Lower lobe of right lung (tissue), 2 donors: ENCODE results near the gene GNB1L. TPM values are rescaled to one million over a fixed set of nuclear protein-coding genes. Genes with fewer than 3 reads are reported as not detected.

Experiments
- ATAC-seq, 2 donors: fragments of 200-7000 bp; cut with Tn5 transposase; one replicate each; pipeline ENCODE4 v1.9.1; 2020 to 2022; ENCODE audit warnings: mild to moderate bottlenecking in 2 of 2, moderate library complexity in 2 of 2
- DNase-seq: peaks from one replicate; pipeline ENCODE4 v3.0.0-alpha.2; 2020
- H3K27ac ChIP-seq: fragments of 200-600 bp; one replicate; pipeline ENCODE4 v1.8.0; 2022
- H3K27me3 ChIP-seq: fragments of 200-600 bp; one replicate; pipeline ENCODE4 v1.8.0; 2022; ENCODE audit warnings: low read depth
- H3K36me3 ChIP-seq: fragments of 200-600 bp; one replicate; pipeline ENCODE4 v1.8.0; 2022; ENCODE audit warnings: mild to moderate bottlenecking
- H3K4me1 ChIP-seq: fragments of 200-600 bp; one replicate; pipeline ENCODE4 v1.8.0; 2022
- H3K4me3 ChIP-seq: fragments of 200-600 bp; one replicate; pipeline ENCODE4 v1.8.0; 2022; ENCODE audit warnings: mild to moderate bottlenecking
- H3K9me3 ChIP-seq: fragments of 200-600 bp; one replicate; pipeline ENCODE4 v1.8.0; 2022
- CTCF ChIP-seq: fragments of 200-600 bp; IDR thresholded peaks from one replicate; pipeline ENCODE4 v1.8.0; 2022; ENCODE audit warnings: antibody characterized with exemption, mild to moderate bottlenecking
- intact Hi-C: fragments of 100-400 bp; cut with DNase I; formaldehyde crosslinking; loops from one replicate; pipeline ENCODE4 v1.11.0; 2022
- total RNA-seq: library from RNA; stranded (reverse); fragmentation: NEBNext Ultra II Directional; extraction: Animal tissue kit (Norgen Biotek cat#: 25700); gene quantifications from one replicate; pipeline ENCODE4 v1.2.1, GENCODE V29; 2021
- donor health status: DM: no; HTN: yes; CAD: no; lungs with severe emphysema.

The GNB1L gene
- total RNA-seq, 1 donor from 2014 or later = 6.0 TPM

DNA sequence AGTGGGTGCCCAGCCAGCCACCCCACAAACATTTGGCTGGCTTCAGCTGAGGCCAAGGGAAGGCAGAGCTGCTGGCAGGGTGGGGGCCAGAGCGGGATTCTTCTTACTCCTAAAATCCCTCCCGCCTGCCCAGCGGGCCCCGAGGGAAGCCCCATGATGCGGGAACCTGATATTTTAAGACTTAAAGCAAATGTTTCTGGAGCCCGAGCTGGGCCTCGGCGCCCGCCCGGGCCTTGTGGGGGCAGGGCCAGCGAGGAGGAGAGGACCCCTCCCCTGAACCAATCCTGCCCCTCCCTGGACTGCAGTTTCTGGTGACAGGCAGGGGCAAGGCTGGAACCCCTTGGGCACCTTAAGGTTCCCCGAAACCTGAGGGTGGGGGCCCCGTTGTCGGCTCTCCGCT, 114.1 kb downstream of the GNB1L start:
- DNase-seq (no peak), ATAC-seq (no peak)
- Histone ChIP-seq H3K9me3 (no peaks in the 10 kb centered on the region), H3K4me1 (no peaks in the 10 kb centered on the region), H3K36me3 (no peaks in the 10 kb centered on the region), H3K27me3 (peaks cover 7% of the 10 kb centered on the region), H3K27ac (no peak overlapping the region), H3K4me3 (no peak overlapping the region)
- no peak for TF ChIP-seq CTCF
- intact Hi-C loops = no loop called here

GRCh38 chr22:19739911-19740449, 114.7 kb downstream of the GNB1L start:
- intact Hi-C loops = no loop called here
- no peaks in the 10 kb centered on the region for H3K36me3 ChIP-seq
- no peak for ATAC-seq
- peaks cover 7% of the 10 kb centered on the region for H3K27me3 ChIP-seq
- TF ChIP-seq CTCF = no peak
- no peaks in the 10 kb centered on the region for H3K9me3 ChIP-seq
- H3K27ac ChIP-seq = no peak overlapping the region
- DNase-seq = no peak
- no peaks in the 10 kb centered on the region for H3K4me1 ChIP-seq
- no peak overlapping the region for H3K4me3 ChIP-seq

GRCh38 chr22:19739448-19739895, 115.2 kb downstream of the GNB1L start:
- H3K4me3 ChIP-seq = no peak overlapping the region
- no peak overlapping the region for H3K27ac ChIP-seq
- intact Hi-C loops = no loop called here
- H3K36me3 ChIP-seq = no peaks in the 10 kb centered on the region
- no peaks in the 10 kb centered on the region for H3K4me1 ChIP-seq
- DNase-seq (no peak), ATAC-seq (no peak)
- H3K27me3 ChIP-seq = peaks cover 7% of the 10 kb centered on the region
- H3K9me3 ChIP-seq = no peaks in the 10 kb centered on the region
- TF ChIP-seq CTCF = no peak

DNA sequence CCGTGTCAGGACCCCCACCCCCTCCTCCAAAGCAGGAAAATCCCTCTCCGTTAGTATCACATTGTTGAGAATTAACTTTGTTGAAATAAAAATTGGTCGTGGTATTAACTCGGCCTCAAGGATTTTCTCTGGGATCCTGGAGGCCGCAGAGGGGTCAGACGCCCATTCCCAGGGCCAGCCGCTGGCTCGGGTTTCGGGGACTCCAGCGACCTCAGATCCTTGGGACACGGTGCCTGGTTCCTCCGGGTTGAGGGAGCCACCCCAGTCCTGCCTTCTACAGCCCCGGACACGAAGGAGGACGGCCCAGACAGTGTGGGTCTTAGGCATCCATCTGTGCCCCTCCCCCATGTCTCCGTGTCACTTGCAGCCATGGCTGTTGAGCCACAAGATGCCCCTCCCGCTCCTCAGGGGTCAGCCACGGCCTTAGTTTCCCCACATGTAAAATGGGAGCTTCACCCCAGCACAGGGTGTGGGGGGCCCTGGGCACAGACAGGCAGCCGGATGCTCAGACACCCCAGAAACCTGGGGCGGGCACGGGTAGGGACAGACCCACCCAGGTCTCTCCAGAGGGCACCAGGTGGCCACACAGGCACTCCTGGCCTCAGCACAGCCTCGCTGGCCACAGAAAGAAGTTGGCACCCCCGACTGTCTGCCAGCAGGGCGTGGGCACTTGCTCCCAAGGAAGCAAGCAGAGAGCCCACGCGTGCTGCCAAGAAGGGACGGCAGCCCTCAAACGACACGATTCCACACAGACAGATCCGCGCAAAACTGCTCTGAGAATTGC, 115.8 kb downstream of the GNB1L start:
- Histone ChIP-seq H3K27me3 (peaks cover 7% of the 10 kb centered on the region), H3K36me3 (no peaks in the 10 kb centered on the region), H3K4me1 (no peaks in the 10 kb centered on the region), H3K4me3 (no peak overlapping the region), H3K27ac (no peak overlapping the region), H3K9me3 (no peaks in the 10 kb centered on the region)
- ATAC-seq (no peak), DNase-seq (no peak)
- TF ChIP-seq CTCF = no peak
- intact Hi-C loops = no loop called here

GRCh38 chr22:19737846-19738663, 116.6 kb downstream of the GNB1L start:
- intact Hi-C loops = no loop called here

More at GRCh38 chr22:19737846-19738663, 116.6 kb downstream of the GNB1L start:
- ATAC-seq (no peak), DNase-seq (no peak)
- Histone ChIP-seq H3K27me3 (peaks cover 7% of the 10 kb centered on the region), H3K4me1 (no peaks in the 10 kb centered on the region), H3K9me3 (no peaks in the 10 kb centered on the region), H3K36me3 (no peaks in the 10 kb centered on the region), H3K27ac (no peak overlapping the region), H3K4me3 (no peak overlapping the region)
- TF ChIP-seq CTCF = no peak
